Caco-2 (cell line): ENCODE data around the gene VAV2. TPM values are rescaled to one million over a fixed set of nuclear protein-coding genes. Genes with fewer than 3 reads are reported as not detected.

Source experiments
- BruUV-seq: library from RNA; stranded (reverse); fragments of 400-500 nt; replicated peaks from 2 replicates; lab custom pipeline; 2021; lab: Mats Ljungman, UMichigan
- CTCF ChIA-PET: fragments of 300-600 bp; sonication (Branson Sonifier 250); formaldehyde crosslinking; loops from one replicate; lab custom pipeline; 2022; ENCODE audit warnings: antibody characterized with exemption; lab: Charles Lee
- POLR2A ChIA-PET: fragments of 300-600 bp; sonication (Branson Sonifier 250); formaldehyde crosslinking; loops from one replicate; lab custom pipeline; 2022; ENCODE audit warnings: antibody characterized with exemption; lab: Charles Lee
- DNase-seq, 2 experiments: peaks; one replicate each; pipeline versions ENCODE4 v3.0.0 to v3.0.0-alpha.2; 2020 to 2022
- H3K27me3 ChIP-seq: replicated peaks from 2 replicates; pipeline ENCODE4 v1.6.0; 2011; ENCODE audit warnings: low read length; ENCODE audit not compliant: control insufficient read depth, insufficient read depth
- H3K36me3 ChIP-seq: 2 replicates; pipeline ENCODE4 v1.5.1; 2011; ENCODE audit warnings: low read length; ENCODE audit not compliant: control insufficient read depth, insufficient read depth
- H3K4me1 ChIP-seq: fragments of 250-450 bp; sonication (Bioruptor Pico); 2 replicates; pipeline ENCODE4 v1.5.1; 2020; ENCODE audit warnings: mild to moderate bottlenecking
- H3K4me3 ChIP-seq: 2 replicates; pipeline ENCODE4 v1.5.1; 2011; ENCODE audit warnings: low read depth, mild to moderate bottlenecking, control low read depth, low read length
- H3K9me3 ChIP-seq: fragments of 250-450 bp; sonication (Bioruptor Pico); 2 replicates; pipeline ENCODE4 v1.5.1; 2020; ENCODE audit warnings: mild to moderate bottlenecking, moderate library complexity
- H3K27ac Mint-ChIP-seq: one replicate; pipeline ENCODE4 v1.8.0; 2022; ENCODE audit warnings: mixed read lengths; ENCODE audit not compliant: unreplicated experiment
- H3K27me3 Mint-ChIP-seq: one replicate; pipeline ENCODE4 v1.8.0; 2022; ENCODE audit warnings: mixed read lengths; ENCODE audit not compliant: insufficient read depth, unreplicated experiment
- H3K36me3 Mint-ChIP-seq: one replicate; pipeline ENCODE4 v1.8.0; 2022; ENCODE audit warnings: mild to moderate bottlenecking, mixed read lengths; ENCODE audit not compliant: insufficient read depth, unreplicated experiment
- H3K4me1 Mint-ChIP-seq: one replicate; pipeline ENCODE4 v1.8.0; 2022; ENCODE audit warnings: low read depth, mixed read lengths; ENCODE audit not compliant: unreplicated experiment
- H3K4me3 Mint-ChIP-seq: one replicate; pipeline ENCODE4 v1.8.0; 2022; ENCODE audit warnings: mild to moderate bottlenecking, moderate library complexity, mixed read lengths; ENCODE audit not compliant: unreplicated experiment
- H3K9me3 Mint-ChIP-seq: one replicate; pipeline ENCODE4 v1.8.0; 2022; ENCODE audit warnings: mixed read lengths; ENCODE audit not compliant: unreplicated experiment
- CTCF ChIP-seq, 2 experiments: fragments of 200-600 bp in 1 of 2; IDR thresholded peaks; 1 replicate in 1 of 2; 2 replicates in 1 of 2; pipeline versions ENCODE4 v1.5.1 to v1.8.0; 2011 to 2022; ENCODE audit warnings: antibody characterized with exemption in 1 of 2, control low read depth in 1 of 2, inconsistent platforms in 1 of 2, low read depth in 1 of 2, low read length in 1 of 2, mild to moderate bottlenecking in 1 of 2, moderate library complexity in 1 of 2; ENCODE audit not compliant: insufficient read depth in 1 of 2, severe bottlenecking in 1 of 2, unreplicated experiment in 1 of 2
- intact Hi-C: fragments of 100-400 bp; cut with micrococcal nuclease; formaldehyde crosslinking; loops from one replicate; pipeline ENCODE4 v1.10.0; 2022; ENCODE audit not compliant: unreplicated experiment
- total RNA-seq: library from RNA; stranded (reverse); gene quantifications from 2 replicates; pipeline ENCODE4 v1.2.3, GENCODE V29; 2022

VAV2 gene
- total RNA-seq, 1 experiment from 2014 or later = 55.3 TPM

GRCh38 chr9:133791735-133792649 lies 200.1 kb downstream of the VAV2 start:
- Histone ChIP-seq H3K9me3 (no peaks in the 10 kb centered on the region), H3K27me3 (no peaks in the 10 kb centered on the region), H3K36me3 (peaks cover 2% of the 10 kb centered on the region), H3K4me3 (no peak overlapping the region), H3K4me1 (no peaks in the 10 kb centered on the region)
- TF ChIP-seq CTCF (IDR thresholded peaks at IDR 0.05; ENCODE audit: insufficient read depth in 1 of 2, low read depth in 1 of 2, low read length in 1 of 2, severe bottlenecking in 1 of 2, unreplicated experiment in 1 of 2) = no peak
- ChIA-PET CTCF (no interaction called here), POLR2A (no interaction called here)
- intact Hi-C loops = no loop called here
- H3K27me3 Mint-ChIP-seq = no peaks in the 10 kb centered on the region
- DNase-seq = no peak
- no peak overlapping the region for H3K27ac Mint-ChIP-seq
- no peak overlapping the region for H3K4me3 Mint-ChIP-seq
- peaks cover 35% of the 10 kb centered on the region for H3K36me3 Mint-ChIP-seq
- no peaks in the 10 kb centered on the region for H3K9me3 Mint-ChIP-seq
- no TSS peak for BruUV-seq
- H3K4me1 Mint-ChIP-seq = no peaks in the 10 kb centered on the region

GRCh38 chr9:133791069-133791468 lies 201.1 kb downstream of the VAV2 start:
- H3K4me3 Mint-ChIP-seq = no peak overlapping the region
- no TSS peak for BruUV-seq
- Histone ChIP-seq H3K9me3 (no peaks in the 10 kb centered on the region), H3K4me1 (no peaks in the 10 kb centered on the region), H3K27me3 (no peaks in the 10 kb centered on the region), H3K36me3 (peaks cover 2% of the 10 kb centered on the region), H3K4me3 (no peak overlapping the region)
- ChIA-PET POLR2A (no interaction called here), CTCF (no interaction called here)
- peaks cover 40% of the 10 kb centered on the region for H3K36me3 Mint-ChIP-seq
- H3K9me3 Mint-ChIP-seq = no peaks in the 10 kb centered on the region
- intact Hi-C loops = no loop called here
- DNase-seq = no peak
- no peaks in the 10 kb centered on the region for H3K4me1 Mint-ChIP-seq
- TF ChIP-seq CTCF (IDR thresholded peaks at IDR 0.05; ENCODE audit: insufficient read depth in 1 of 2, low read depth in 1 of 2, low read length in 1 of 2, severe bottlenecking in 1 of 2, unreplicated experiment in 1 of 2) = no peak
- H3K27ac Mint-ChIP-seq = no peak overlapping the region
- H3K27me3 Mint-ChIP-seq = no peaks in the 10 kb centered on the region

GRCh38 chr9:133789778-133790177 lies 202.3 kb downstream of the VAV2 start:
- Mint-ChIP-seq H3K4me3 (no peak overlapping the region), H3K36me3 (peaks cover 49% of the 10 kb centered on the region), H3K4me1 (no peaks in the 10 kb centered on the region), H3K27me3 (no peaks in the 10 kb centered on the region), H3K27ac (no peak overlapping the region), H3K9me3 (no peaks in the 10 kb centered on the region)
- Histone ChIP-seq H3K4me1 (no peaks in the 10 kb centered on the region), H3K27me3 (no peaks in the 10 kb centered on the region), H3K9me3 (no peaks in the 10 kb centered on the region), H3K36me3 (peaks cover 4% of the 10 kb centered on the region), H3K4me3 (no peak overlapping the region)
- TF ChIP-seq CTCF (IDR thresholded peaks at IDR 0.05; ENCODE audit: insufficient read depth in 1 of 2, low read depth in 1 of 2, low read length in 1 of 2, severe bottlenecking in 1 of 2, unreplicated experiment in 1 of 2) = no peak
- intact Hi-C loops = no loop called here
- CTCF ChIA-PET = no interaction called here
- BruUV-seq = no TSS peak
- DNase-seq = no peak
- POLR2A ChIA-PET = no interaction called here
